Measurements from ENCODE around the gene LRP4. TPM values are rescaled to one million over a fixed set of nuclear protein-coding genes. Genes with fewer than 3 reads are reported as not detected.

LRP4 gene
- total and polyA plus RNA-seq, 2 of the 8 experiments (the other 6 are each of a cell fraction or from before 2014, with no cell fraction given), result 5.4 to 22.1 TPM

GRCh38 chr11:46890665-46891064 lies 27.7 kb downstream of the LRP4 start:
- Histone ChIP-seq H3K79me1 (ENCODE audit: low read depth, low read length) (no peaks in the 10 kb centered on the region), H2BK12ac (ENCODE audit: low read depth, low read length) (no peak overlapping the region), H3K79me2 (ENCODE audit: control insufficient read depth in 1 of 2, insufficient read depth in 2 of 2, low read length in 2 of 2) (no peaks in the 10 kb centered on the region), H3K4me1 (replicated peaks in 1 of 4; ENCODE audit: control insufficient read depth in 3 of 4, insufficient read depth in 4 of 4, low read length in 3 of 4) (no peaks in the 10 kb centered on the region), H3K36me3 (ENCODE audit: control insufficient read depth in 2 of 4, insufficient read depth in 4 of 4, low read length in 3 of 4) (peaks cover 0 to 31% (median 13%) of the 10 kb centered on the region in 4 experiments; a peak in 6 of 8 replicates), H2BK5ac (ENCODE audit: low read depth, low read length) (no peak overlapping the region), H2AK5ac (ENCODE audit: low read depth, low read length) (no peak overlapping the region), H2AFZ (ENCODE audit: low read length) (no peak overlapping the region), H3K4me2 (ENCODE audit: insufficient read depth in 1 of 2, low read depth in 2 of 2, low read length in 2 of 2) (no peak overlapping the region), H4K20me1 (replicated peaks in 1 of 2; ENCODE audit: control insufficient read depth in 1 of 2, insufficient read depth in 2 of 2, low read length in 2 of 2) (peaks cover 0 to 4% of the 10 kb centered on the region in 2 experiments), H2BK120ac (replicated peaks; ENCODE audit: low read depth, low read length) (no peak overlapping the region), H4K8ac (ENCODE audit: extremely low read depth, insufficient read depth, low read length) (no peak overlapping the region), H2BK15ac (ENCODE audit: low read length) (no peak overlapping the region), H3K27ac (ENCODE audit: low read depth, low read length) (no peak overlapping the region), H3K27me3 (replicated peaks in 1 of 4; ENCODE audit: control insufficient read depth in 3 of 4, extremely low read depth in 1 of 4, insufficient read depth in 3 of 4, low read length in 3 of 4) (no peaks in the 10 kb centered on the region), H3K9me3 (ENCODE audit: insufficient read depth in 2 of 2, low read depth in 1 of 2, low read length in 1 of 2) (no peaks in the 10 kb centered on the region), H3K56ac (replicated peaks; ENCODE audit: insufficient read length, low read depth, low read length) (no peak overlapping the region), H2BK20ac (ENCODE audit: low read length) (no peak overlapping the region), H3K18ac (ENCODE audit: extremely low read depth, low read length) (no peak overlapping the region), H3K4me3 (ENCODE audit: extremely low read depth in 1 of 4, insufficient read depth in 2 of 4, low read depth in 3 of 4, low read length in 4 of 4) (no peak overlapping the region), H3K4ac (replicated peaks; ENCODE audit: insufficient read length, low read depth, low read length) (no peak overlapping the region), H3K23me2 (ENCODE audit: low read depth, low read length) (peaks cover 2% of the 10 kb centered on the region; the same call in 1 of the 2 replicates), H3K14ac (ENCODE audit: insufficient read length) (no peak overlapping the region), H4K5ac (ENCODE audit: insufficient read length, low read depth, low read length) (no peak overlapping the region), H3K23ac (ENCODE audit: insufficient read length) (no peak overlapping the region), H3K9ac (replicated peaks in 1 of 4; ENCODE audit: extremely low read depth in 1 of 4, low read depth in 3 of 4, low read length in 3 of 4) (no peak overlapping the region), H4K91ac (replicated peaks; ENCODE audit: insufficient read length, low read length) (no peak overlapping the region)
- TF ChIP-seq EP300 (IDR thresholded peaks at IDR 0.05; ENCODE audit: borderline replicate concordance in 1 of 2, low read depth in 2 of 2, low read length in 2 of 2), result no peak
- no peak for TF ChIP-seq GTF2F1 (IDR thresholded peaks at IDR 0.05; ENCODE audit: borderline replicate concordance, low read depth, low read length)
- TF ChIP-seq TAF1 (IDR thresholded peaks at IDR 0.05; ENCODE audit: low read depth, low read length), result no peak
- TF ChIP-seq TBP (IDR thresholded peaks at IDR 0.05; ENCODE audit: low read depth, low read length), result no peak
- TF ChIP-seq GABPA (IDR thresholded peaks at IDR 0.05; ENCODE audit: borderline replicate concordance, insufficient read depth, low read length), result no peak
- no peak for TF ChIP-seq NANOG (IDR thresholded peaks at IDR 0.05; ENCODE audit: insufficient read depth, low read depth, low read length, poor library complexity, severe bottlenecking)
- TF ChIP-seq HDAC2 (IDR thresholded peaks at IDR 0.05; ENCODE audit: borderline replicate concordance in 1 of 2, low read depth in 2 of 2, low read length in 2 of 2), result no peak
- TF ChIP-seq SIX5 (IDR thresholded peaks at IDR 0.05; ENCODE audit: low read depth, low read length), result no peak
- no peak for TF ChIP-seq ATF3 (IDR thresholded peaks at IDR 0.05; ENCODE audit: insufficient read depth, low read depth, low read length)
- TF ChIP-seq TAF7 (optimal IDR thresholded peaks at IDR 0.05; ENCODE audit: borderline replicate concordance, low read depth, low read length), result no peak
- TF ChIP-seq RXRA (IDR thresholded peaks at IDR 0.05; ENCODE audit: insufficient read depth, low read depth, low read length), result no peak
- POLR2A ChIA-PET (ENCODE audit: partially characterized antibody), result no interaction called here
- FAIRE-seq (no peak), DNase-seq (ENCODE audit: low read depth in 1 of 2, low spot score in 2 of 2) (no peak)
- CTCF ChIA-PET (ENCODE audit: partially characterized antibody), result interaction anchor here (0.7 to 7.4 kb wide), 11 partner anchors 14 to 272 kb away, joined by 3 to 66 read pairs (median 4); no protein-coding TSS in a partner anchor
- WGBS, 2 experiments (ENCODE audit: extremely low coverage in 1 of 2, insufficient coverage in 1 of 2, insufficient read length in 1 of 2, insufficient replicate concordance in 2 of 2, low coverage in 1 of 2, low lambda C conversion rate in 2 of 2, missing lambda C conversion rate in 1 of 2), result 95% methylated on average over 2 of the region's 2 CpGs; no CpG with 5 or more reads in 1 of the 2 experiments
